HCT116 (cell line): Measurements from ENCODE around the gene PIP4P1. TPM values are rescaled to one million over a fixed set of nuclear protein-coding genes. Genes with fewer than 3 reads are reported as not detected.
A peak's percentile ranks its signal among the peaks of the same experiment; 100 is the strongest.

ENCODE experiments used
- ATAC-seq: fragments of 200-7000 bp; cut with Tn5 transposase; 2 replicates; pipeline ENCODE4 v1.9.1; 2020; ENCODE audit warnings: mild to moderate bottlenecking, moderate library complexity
- BruUV-seq: library from RNA; stranded (reverse); fragments of 400-500 nt; replicated peaks from 2 replicates; lab custom pipeline; 2021; lab: Mats Ljungman, UMichigan
- CTCF ChIA-PET: fragments of 300-600 bp; sonication (Branson Sonifier 250); formaldehyde crosslinking; loops from one replicate; lab custom pipeline; 2021; ENCODE audit warnings: antibody characterized with exemption; lab: Charles Lee
- POLR2A ChIA-PET: fragments of 300-600, 350-600 bp; sonication (Branson Sonifier 250); formaldehyde crosslinking; loops from one replicate; lab custom pipeline; 2021; ENCODE audit warnings: antibody characterized with exemption; lab: Charles Lee
- RAD21 ChIA-PET, 2 experiments: fragments of 300-600 bp; sonication (Branson Sonifier 250); formaldehyde crosslinking; loops; one replicate each; lab custom pipeline; 2023; ENCODE audit warnings: low total read pairs in 2 of 2; ENCODE audit not compliant: uncharacterized antibody in 2 of 2, unreplicated experiment in 2 of 2, low non-redundant PET in 1 of 2; lab: Charles Lee
- DNase-seq: peaks from one replicate; pipeline ENCODE4 v3.0.0-alpha.2; 2010; ENCODE audit warnings: low read depth, low spot score
- H2AFZ ChIP-seq: fragments of 200-600 bp; shearing (Covaris generic), sonication (generic); 2 replicates; pipeline ENCODE4 v1.6.1; 2017; ENCODE audit warnings: low read depth, mixed run types, mixed read lengths, antibody characterized with exemption, low read length; ENCODE audit not compliant: poor library complexity, severe bottlenecking
- H3K27ac ChIP-seq: 2 replicates; pipeline ENCODE4 v1.5.1; 2012; ENCODE audit warnings: low read depth, low read length
- H3K27me3 ChIP-seq: fragments of 200-600 bp; sonication (generic); 2 replicates; pipeline ENCODE4 v1.6.1; 2016; ENCODE audit warnings: mixed run types, low read length, mixed read lengths; ENCODE audit not compliant: insufficient read depth
- H3K36me3 ChIP-seq, 2 experiments: fragments of 200-500 bp in 1 of 2; fragments of 200-600 bp in 1 of 2; sonication (Bioruptor generic) in 1 of 2; sonication (generic) in 1 of 2; 2 replicates each; pipeline versions ENCODE4 v1.5.1 to v1.6.1; 2014 to 2016; ENCODE audit warnings: low read length in 2 of 2, inconsistent platforms in 1 of 2, mixed read lengths in 1 of 2, mixed run types in 1 of 2; ENCODE audit not compliant: insufficient read depth in 2 of 2, control insufficient read depth in 1 of 2
- H3K4me1 ChIP-seq, 2 experiments: fragments of 200-600 bp in 1 of 2; sonication (generic) in 1 of 2; 2 replicates each; pipeline versions ENCODE4 v1.5.1 to v1.6.1; 2012 to 2017; ENCODE audit warnings: low read length in 2 of 2, inconsistent platforms in 1 of 2, mild to moderate bottlenecking in 1 of 2, mixed read lengths in 1 of 2, mixed run types in 1 of 2, moderate library complexity in 1 of 2; ENCODE audit not compliant: insufficient read depth in 2 of 2, control insufficient read depth in 1 of 2
- H3K4me2 ChIP-seq: fragments of 200-600 bp; sonication (generic); 2 replicates; pipeline ENCODE4 v1.6.1; 2017; ENCODE audit warnings: mixed run types, low read length, mixed read lengths
- H3K4me3 ChIP-seq, 2 experiments: fragments of 200-600 bp in 1 of 2; sonication (generic) in 1 of 2; replicated peaks in 1 of 2; 2 replicates each; pipeline ENCODE4 v1.5.1; 2011 to 2016; ENCODE audit warnings: low read length in 2 of 2, control low read depth in 1 of 2, low read depth in 1 of 2, mild to moderate bottlenecking in 1 of 2, mixed read lengths in 1 of 2, mixed run types in 1 of 2
- H3K79me2 ChIP-seq: fragments of 200-600 bp; sonication (generic); 2 replicates; pipeline ENCODE4 v1.6.1; 2017; ENCODE audit warnings: mild to moderate bottlenecking, mixed run types, low read length, moderate library complexity, mixed read lengths; ENCODE audit not compliant: insufficient read depth
- H3K9ac ChIP-seq: fragments of 200-600 bp; sonication (generic); 2 replicates; pipeline ENCODE4 v1.6.1; 2016; ENCODE audit warnings: low read length, mixed read lengths
- H3K9me2 ChIP-seq: fragments of 200-600 bp; sonication (generic), shearing (Covaris generic); 2 replicates; pipeline ENCODE4 v1.6.1; 2017; ENCODE audit warnings: mixed run types, mild to moderate bottlenecking, moderate library complexity; ENCODE audit not compliant: insufficient read depth
- H3K9me3 ChIP-seq, 2 experiments: fragments of 200-500 bp in 1 of 2; fragments of 200-600 bp in 1 of 2; sonication (Bioruptor generic) in 1 of 2; sonication (generic) in 1 of 2; 2 replicates each; pipeline ENCODE4 v1.6.1; 2014 to 2017; ENCODE audit warnings: low read length in 2 of 2, mixed read lengths in 2 of 2, inconsistent platforms in 1 of 2, low read depth in 1 of 2, mild to moderate bottlenecking in 1 of 2, mixed run types in 1 of 2, moderate library complexity in 1 of 2; ENCODE audit not compliant: control insufficient read depth in 1 of 2, insufficient read depth in 1 of 2
- H4K20me1 ChIP-seq: fragments of 200-600 bp; sonication (generic), shearing (Covaris generic); 2 replicates; pipeline ENCODE4 v1.6.1; 2017; ENCODE audit warnings: mixed run types, mild to moderate bottlenecking, moderate library complexity; ENCODE audit not compliant: insufficient read depth
- ATF3 ChIP-seq: IDR thresholded peaks from 2 replicates; pipeline ENCODE4 v1.6.1; 2012
- CBX3 ChIP-seq: IDR thresholded peaks from 2 replicates; pipeline ENCODE4 v1.6.1; 2012; ENCODE audit warnings: low read depth
- CEBPB ChIP-seq: IDR thresholded peaks from 2 replicates; pipeline ENCODE4 v1.6.1; 2012; ENCODE audit warnings: low read depth
- CTCF ChIP-seq, 3 experiments: fragments of 200-600 bp in 1 of 3; sonication (generic) in 1 of 3; IDR thresholded peaks in 2 of 3; conservative IDR thresholded peaks in 1 of 3; 2 replicates each; pipeline ENCODE4 v1.5.1; 2012 to 2017; ENCODE audit warnings: low read depth in 2 of 3, low read length in 2 of 3, antibody characterized with exemption in 1 of 3, borderline replicate concordance in 1 of 3, control low read depth in 1 of 3, mild to moderate bottlenecking in 1 of 3, mixed read lengths in 1 of 3, mixed run types in 1 of 3, moderate library complexity in 1 of 3; ENCODE audit not compliant: insufficient read depth in 1 of 3
- ELF1 ChIP-seq: IDR thresholded peaks from 2 replicates; pipeline ENCODE4 v1.6.1; 2012; ENCODE audit warnings: low read depth, borderline replicate concordance
- EZH2 ChIP-seq: fragments of 200-600 bp; sonication (generic); IDR thresholded peaks from 2 replicates; pipeline ENCODE4 v1.6.1; 2017; ENCODE audit warnings: antibody characterized with exemption, mixed run types
- EZH2phosphoT487 ChIP-seq: fragments of 200-600 bp; IDR thresholded peaks from 2 replicates; pipeline ENCODE4 v1.6.1; 2018; ENCODE audit warnings: antibody characterized with exemption, borderline replicate concordance
- FOSL1 ChIP-seq: IDR thresholded peaks from 2 replicates; pipeline ENCODE4 v1.6.1; 2012; ENCODE audit warnings: low read depth
- JUND ChIP-seq: IDR thresholded peaks from 2 replicates; pipeline ENCODE4 v1.6.1; 2012
- POLR2A ChIP-seq: IDR thresholded peaks from 2 replicates; pipeline ENCODE4 v1.7.0; 2011; ENCODE audit warnings: borderline replicate concordance; ENCODE audit not compliant: insufficient read depth, insufficient read length; ENCODE audit errors: extremely low read depth
- POLR2AphosphoS5 ChIP-seq: IDR thresholded peaks from 2 replicates; pipeline ENCODE4 v1.6.1; 2011; ENCODE audit warnings: mild to moderate bottlenecking, low read depth, low read length, moderate library complexity
- REST ChIP-seq: IDR thresholded peaks from 2 replicates; pipeline ENCODE4 v1.6.1; 2012; ENCODE audit warnings: low read depth
- SP1 ChIP-seq: IDR thresholded peaks from 2 replicates; pipeline ENCODE4 v1.6.1; 2012; ENCODE audit warnings: low read depth
- TCF7L2 ChIP-seq: IDR thresholded peaks from 2 replicates; pipeline ENCODE4 v1.7.0; 2011; ENCODE audit warnings: borderline replicate concordance, inconsistent platforms; ENCODE audit not compliant: insufficient read depth, insufficient read length; ENCODE audit errors: extremely low read depth
- YY1 ChIP-seq: IDR thresholded peaks from 2 replicates; pipeline ENCODE4 v1.6.1; 2011; ENCODE audit warnings: low read length, low read depth, moderate library complexity, mild to moderate bottlenecking; ENCODE audit not compliant: insufficient replicate concordance; ENCODE audit errors: extremely low read depth
- ZBTB33 ChIP-seq: IDR thresholded peaks from 2 replicates; pipeline ENCODE4 v1.6.1; 2011; ENCODE audit warnings: mild to moderate bottlenecking, low read length, moderate library complexity; ENCODE audit not compliant: insufficient replicate concordance; ENCODE audit errors: extremely low read depth
- intact Hi-C: fragments of 100-400 bp; cut with micrococcal nuclease; formaldehyde crosslinking; loops from 2 replicates; pipeline ENCODE4 v1.10.0; 2022
- total RNA-seq: library from RNA; stranded (reverse); gene quantifications from one replicate; pipeline ENCODE4 v1.2.1, GENCODE V29; 2021; ENCODE audit not compliant: unreplicated experiment
- TF ChIP-seq, protein P1 (sequence below): IDR thresholded peaks from 2 replicates; pipeline ENCODE4 v1.6.1; 2012

PIP4P1 gene
- total RNA-seq, 1 experiment from 2014 or later = 35.4 TPM

DNA sequence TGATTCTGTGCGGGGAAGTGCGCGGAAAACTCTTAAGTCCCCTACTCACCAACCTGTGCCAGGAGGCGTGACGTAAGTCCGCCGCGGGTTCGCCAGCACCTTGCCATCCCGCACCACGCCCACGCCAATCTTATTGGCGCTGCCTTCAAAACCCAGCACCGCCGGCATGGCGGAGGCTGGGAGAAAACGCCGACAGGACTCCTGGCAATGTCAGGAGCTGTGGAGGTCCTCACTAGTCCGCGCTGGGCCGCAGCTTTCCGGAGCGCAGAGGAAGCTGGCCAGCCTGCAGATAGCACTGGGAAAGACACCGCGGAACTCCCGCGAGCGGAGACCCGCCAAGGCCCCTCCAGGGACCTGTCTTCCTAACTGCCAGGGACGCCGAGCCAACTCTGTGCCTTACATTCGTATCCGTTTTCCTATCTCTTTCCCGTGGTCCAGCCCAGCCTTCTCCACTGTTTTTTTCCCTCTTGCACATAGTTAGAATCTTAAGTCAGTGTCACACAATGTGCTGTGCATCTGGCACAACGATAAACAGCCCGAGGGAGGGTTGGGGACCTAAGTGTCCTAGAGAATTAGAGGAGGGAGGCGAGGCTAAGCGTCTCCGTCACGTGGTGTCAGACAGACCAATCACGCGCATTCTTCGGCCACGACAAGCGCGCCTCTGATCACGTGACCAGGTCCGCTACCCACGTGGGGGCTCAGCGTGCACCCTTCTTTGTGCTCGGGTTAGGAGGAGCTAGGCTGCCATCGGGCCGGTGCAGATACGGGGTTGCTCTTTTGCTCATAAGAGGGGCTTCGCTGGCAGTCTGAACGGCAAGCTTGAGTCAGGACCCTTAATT is 6.5 kb downstream of the PIP4P1 start, which contains the start of the genes APEX1 and OSGEP:
Gene APEX1 (plus strand): TSS at position 711 of the 839 bp plus-strand sequence. CDS start 420 bp downstream, outside the sequence.
Gene OSGEP (minus strand): TSS at position 297 of the 839 bp plus-strand sequence. CDS start 129 bp downstream, at position 168.
- H2AFZ ChIP-seq = peak within 1 kb of the TSS; percentile 8
- ChIA-PET RAD21 (interaction anchor here in 1 of 2 experiments (0.5 kb wide), 1 partner anchor 54 kb away, joined by 3 read pairs; no protein-coding TSS in a partner anchor), POLR2A (interaction anchor here (0.7 to 2.6 kb wide), 11 partner anchors 13 to 112 kb away, joined by 3 to 29 read pairs (median 6); partner anchors contain the start of genes PARP2, PNP and TEP1), CTCF (interaction anchor here (0.7 to 2.2 kb wide), 4 partner anchors 33 to 202 kb away, joined by 3 to 10 read pairs (median 3); no protein-coding TSS in a partner anchor)
- no peaks in the 10 kb centered on the region for H3K9me3 ChIP-seq
- ATAC-seq (peak; percentile 82), DNase-seq (peak; percentile 99)
- H3K4me1 ChIP-seq = peaks cover 12 to 16% of the 10 kb centered on the region in 2 experiments; a peak in 3 of 4 replicates
- no peaks in the 10 kb centered on the region for H3K9me2 ChIP-seq
- peaks cover 52% of the 10 kb centered on the region for H3K79me2 ChIP-seq
- H3K4me2 ChIP-seq = peak within 1 kb of the TSS; percentile 94
- peak within 1 kb of the TSS; percentile 97 for H3K27ac ChIP-seq
- peak within 1 kb of the TSS; percentile 93 for H3K9ac ChIP-seq
- H3K4me3 ChIP-seq = peak within 1 kb of the TSS; percentile 83 to 96
- BruUV-seq = no TSS peak
- no peaks in the 10 kb centered on the region for H4K20me1 ChIP-seq
- no peaks in the 10 kb centered on the region for H3K27me3 ChIP-seq
- intact Hi-C loops = loop anchor here (1.0 to 2.0 kb wide), 2 partner anchors 40 to 155 kb away; no protein-coding TSS in a partner anchor
- peaks cover 33 to 47% of the 10 kb centered on the region in 2 experiments for H3K36me3 ChIP-seq
- TF ChIP-seq ELF1 (no peak), TCF7L2 (peak; percentile 86), ZBTB33 (peak; percentile 12), YY1 (peak; percentile 29), ATF3 (no peak), EZH2phosphoT487 (no peak), EZH2 (no peak), CTCF (IDR thresholded peaks at IDR 0.05 in 2 of 3, conservative IDR thresholded peaks at IDR 0.05 in 1 of 3; ENCODE audit: borderline replicate concordance in 1 of 3, insufficient read depth in 1 of 3, low read depth in 2 of 3, low read length in 2 of 3) (no peak), SP1 (peak; percentile 79), POLR2A (peak; percentile 59), JUND (no peak), CEBPB (no peak), FOSL1 (no peak), CBX3 (no peak; the same call in 1 of the 2 replicates), POLR2AphosphoS5 (peak; percentile 66), REST (no peak)
- TF ChIP-seq, protein P1, sequence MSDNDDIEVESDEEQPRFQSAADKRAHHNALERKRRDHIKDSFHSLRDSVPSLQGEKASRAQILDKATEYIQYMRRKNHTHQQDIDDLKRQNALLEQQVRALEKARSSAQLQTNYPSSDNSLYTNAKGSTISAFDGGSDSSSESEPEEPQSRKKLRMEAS = peak; percentile 99
